Sciatic nerve (tissue), 2 donors: ENCODE data around the gene HUS1. TPM values are rescaled to one million over a fixed set of nuclear protein-coding genes. Genes with fewer than 3 reads are reported as not detected.
"Not testable (repeated sequence)": the region's sequence is repeated elsewhere in the genome, so short reads cannot be mapped to it uniquely, and the experiment has no call there.

Experiments
- ATAC-seq: fragments of 200-7000 bp; cut with Tn5 transposase; one replicate; pipeline ENCODE4 v1.9.1; 2020; ENCODE audit warnings: mild to moderate bottlenecking, moderate library complexity
- DNase-seq: peaks from one replicate; pipeline ENCODE4 v3.0.0-alpha.2; 2020; ENCODE audit warnings: low spot score
- intact Hi-C: fragments of 100-400 bp; cut with DNase I; formaldehyde crosslinking; loops from one replicate; pipeline ENCODE4 v1.14.2; 2022
- total RNA-seq: library from RNA; stranded (reverse); fragmentation: NEBNext Ultra II Directional; extraction: Animal tissue kit (Norgen Biotek cat#: 25700); gene quantifications from one replicate; pipeline ENCODE4 v1.2.1, GENCODE V29; 2021
- donor health status: DM: no; HTN: no; CAD: no.
- donor health status: DM: no; HTN: no; CAD: no.

The HUS1 gene
- total RNA-seq, 1 donor from 2014 or later, result 39.7 TPM

- DNase-seq, result no peak
- intact Hi-C loops, result no loop called here
- no peak for ATAC-seq
Measured at GRCh38 chr7:47988496-47989386, 9.3 kb upstream of the HUS1 start.

GRCh38 chr7:47982610-47983009 lies 3.2 kb upstream of the HUS1 start:
- no peak for DNase-seq
- intact Hi-C loops, result no loop called here
- no peak for ATAC-seq

- DNase-seq, ATAC-seq: not testable (repeated sequence)
Measured at GRCh38 chr7:47980648-47981047, 1.2 kb upstream of the HUS1 start.

GRCh38 chr7:47979832-47980181 lies 392 bp upstream of the HUS1 start:
- no peak for ATAC-seq
- no peak for DNase-seq
- intact Hi-C loops, result loop anchor here (10.0 kb wide), 1 partner anchor 715 kb away; no protein-coding TSS in a partner anchor

More at GRCh38 chr7:47980648-47981047, 1.2 kb upstream of the HUS1 start:
- intact Hi-C loops, result not testable (repeated sequence)

- intact Hi-C loops, result loop anchor here (10.0 kb wide), 1 partner anchor 714 kb away; no protein-coding TSS in a partner anchor
- no peak for ATAC-seq
- no peak for DNase-seq
Measured at GRCh38 chr7:47978790-47979144, 648 bp downstream of the HUS1 start.

- ATAC-seq, result no peak
- intact Hi-C loops, result loop anchor here (10.0 kb wide), 1 partner anchor 709 kb away; no protein-coding TSS in a partner anchor
Measured at GRCh38 chr7:47973739-47974138, 5.7 kb downstream of the HUS1 start.

GRCh38 chr7:47970761-47971160 lies 8.7 kb downstream of the HUS1 start:
- intact Hi-C loops, result loop anchor here (10.0 kb wide), 1 partner anchor 706 kb away; no protein-coding TSS in a partner anchor
- ATAC-seq, result no peak
- no peak for DNase-seq

More at GRCh38 chr7:47973739-47974138, 5.7 kb downstream of the HUS1 start:
- DNase-seq, result no peak

- ATAC-seq (peak; percentile 58), DNase-seq (peak; percentile 71)
- intact Hi-C loops, result no loop called here
Measured at GRCh38 chr7:47968847-47969774, 10.3 kb downstream of the HUS1 start.

GRCh38 chr7:47967708-47968107 lies 11.7 kb downstream of the HUS1 start:
- ATAC-seq, result no peak
- intact Hi-C loops, result no loop called here
- no peak for DNase-seq

- ATAC-seq (no peak), DNase-seq (no peak)
- intact Hi-C loops, result no loop called here
Measured at GRCh38 chr7:47967123-47967522, 12.3 kb downstream of the HUS1 start.

- ATAC-seq, result no peak
- intact Hi-C loops, result no loop called here
Measured at GRCh38 chr7:47965456-47965855, 14.0 kb downstream of the HUS1 start.

GRCh38 chr7:47962262-47962661 lies 17.2 kb downstream of the HUS1 start:
- intact Hi-C loops, result no loop called here
- no peak for DNase-seq
- ATAC-seq, result no peak

More at GRCh38 chr7:47965456-47965855, 14.0 kb downstream of the HUS1 start:
- no peak for DNase-seq

- intact Hi-C loops, result no loop called here
- DNase-seq, result no peak
- ATAC-seq, result no peak
Measured at GRCh38 chr7:47957156-47957555, 22.3 kb downstream of the HUS1 start.

GRCh38 chr7:47956220-47956619 lies 23.2 kb downstream of the HUS1 start:
- intact Hi-C loops, result no loop called here
- ATAC-seq (no peak), DNase-seq (no peak)

- no peak for DNase-seq
- intact Hi-C loops, result no loop called here
- ATAC-seq, result no peak
Measured at GRCh38 chr7:47954231-47954911, 25.0 kb downstream of the HUS1 start.

- no peak for ATAC-seq
- intact Hi-C loops, result no loop called here
- no peak for DNase-seq
Measured at GRCh38 chr7:47953822-47954221, 25.6 kb downstream of the HUS1 start.

GRCh38 chr7:47952224-47952623 lies 27.2 kb downstream of the HUS1 start:
- intact Hi-C loops, result no loop called here
- ATAC-seq (no peak), DNase-seq (no peak)

GRCh38 chr7:47951374-47951773 lies 28.0 kb downstream of the HUS1 start:
- DNase-seq (no peak), ATAC-seq (no peak)
- intact Hi-C loops, result no loop called here

GRCh38 chr7:47950714-47951113 lies 28.7 kb downstream of the HUS1 start:
- DNase-seq (no peak), ATAC-seq (peak; percentile 59)
- intact Hi-C loops, result no loop called here
